Epithelial cell of umbilical artery (primary cell): ENCODE data around the gene TMSB4Y. TPM values are rescaled to one million over a fixed set of nuclear protein-coding genes. Genes with fewer than 3 reads are reported as not detected.

Experiments used
- total RNA-seq: library from RNA; depleted of rRNA; stranded (reverse); fragments of >200 nt; gene quantifications from 2 replicates; pipeline ENCODE4 v1.2.3, GENCODE V29; 2014

The TMSB4Y gene
- total RNA-seq: 0.32 TPM in 1 of 2 replicates, not detected in the other

GRCh38 chrY:13703568-13703968, at the start of gene TMSB4Y:
TMSB4Y (plus strand) TSS chrY:13703899.

Other genes starting within 250 kb of the TMSB4Y start
- gene UTY, start 223.9 kb upstream of the TMSB4Y start, total RNA-seq: 0.46 and 14.0 TPM in 2 replicates